NCI-H345 treated with DMSO at 0.1 percent for 48 hours (cell line): Measurements from ENCODE around the gene LARGE1.
"Not testable (repeated sequence)": the region's sequence is repeated elsewhere in the genome, so short reads cannot be mapped to it uniquely, and the experiment has no call there.

Experiments
- DNase-seq: peaks from one replicate; lab custom pipeline; 2025; ENCODE audit not compliant: unreplicated experiment; lab: John Stamatoyannopoulos, UW

The LARGE1 gene

GRCh38 chr22:33573479-33573878 is 346.8 kb downstream of the LARGE1 start:
- no peak for DNase-seq

- no peak for DNase-seq
These were observed 348.2 kb downstream of the LARGE1 start for GRCh38 chr22:33572086-33572485.

GRCh38 chr22:33570110-33570509 is 350.2 kb downstream of the LARGE1 start:
- no peak for DNase-seq

- no peak for DNase-seq
These were observed 350.7 kb downstream of the LARGE1 start for GRCh38 chr22:33569559-33569958.

GRCh38 chr22:33569018-33569417 is 351.3 kb downstream of the LARGE1 start:
- DNase-seq, result no peak

GRCh38 chr22:33566495-33566894 is 353.8 kb downstream of the LARGE1 start:
- DNase-seq, result not testable (repeated sequence)

GRCh38 chr22:33565580-33565995 is 354.7 kb downstream of the LARGE1 start:
- DNase-seq, result peak; percentile 92

GRCh38 chr22:33564683-33565082 is 355.6 kb downstream of the LARGE1 start:
- DNase-seq, result no peak

- peak; percentile 72 for DNase-seq
These were observed 356.9 kb downstream of the LARGE1 start for GRCh38 chr22:33563220-33563964.

GRCh38 chr22:33562501-33562900 is 357.8 kb downstream of the LARGE1 start:
- DNase-seq, result peak; percentile 58

- no peak for DNase-seq
These were observed 359.0 kb downstream of the LARGE1 start for GRCh38 chr22:33561149-33561807.

- DNase-seq, result no peak
These were observed 362.4 kb downstream of the LARGE1 start for GRCh38 chr22:33557836-33558235.

- DNase-seq, result no peak
These were observed 364.3 kb downstream of the LARGE1 start for GRCh38 chr22:33555814-33556522.

- DNase-seq, result no peak
These were observed 366.8 kb downstream of the LARGE1 start for GRCh38 chr22:33553493-33553892.

GRCh38 chr22:33544707-33545106 is 375.6 kb downstream of the LARGE1 start:
- DNase-seq, result no peak

- DNase-seq, result no peak
These were observed 377.6 kb downstream of the LARGE1 start for GRCh38 chr22:33542722-33543121.

- DNase-seq, result no peak
These were observed 378.1 kb downstream of the LARGE1 start for GRCh38 chr22:33542153-33542552.

- DNase-seq, result no peak
These were observed 380.1 kb downstream of the LARGE1 start for GRCh38 chr22:33539902-33540751.

- DNase-seq, result no peak
These were observed 380.9 kb downstream of the LARGE1 start for GRCh38 chr22:33539202-33539901.

- no peak for DNase-seq
These were observed 381.9 kb downstream of the LARGE1 start for GRCh38 chr22:33538277-33538885.
